Mucosa of gallbladder (tissue), 1 donor: Measurements from ENCODE around the gene AHNAK2. TPM values are rescaled to one million over a fixed set of nuclear protein-coding genes. Genes with fewer than 3 reads are reported as not detected.

Experiments used
- DNase-seq: peaks from one replicate; pipeline ENCODE4 v3.0.0-alpha.2; 2020; ENCODE audit warnings: low spot score
- total RNA-seq: library from RNA; stranded (reverse); gene quantifications from one replicate; pipeline ENCODE4 v1.2.1, GENCODE V29; 2021
- donor health status: DM: no; HTN: no; CAD: no.

The AHNAK2 gene
- total RNA-seq, 1 donor from 2014 or later: 16.0 TPM

DNA sequence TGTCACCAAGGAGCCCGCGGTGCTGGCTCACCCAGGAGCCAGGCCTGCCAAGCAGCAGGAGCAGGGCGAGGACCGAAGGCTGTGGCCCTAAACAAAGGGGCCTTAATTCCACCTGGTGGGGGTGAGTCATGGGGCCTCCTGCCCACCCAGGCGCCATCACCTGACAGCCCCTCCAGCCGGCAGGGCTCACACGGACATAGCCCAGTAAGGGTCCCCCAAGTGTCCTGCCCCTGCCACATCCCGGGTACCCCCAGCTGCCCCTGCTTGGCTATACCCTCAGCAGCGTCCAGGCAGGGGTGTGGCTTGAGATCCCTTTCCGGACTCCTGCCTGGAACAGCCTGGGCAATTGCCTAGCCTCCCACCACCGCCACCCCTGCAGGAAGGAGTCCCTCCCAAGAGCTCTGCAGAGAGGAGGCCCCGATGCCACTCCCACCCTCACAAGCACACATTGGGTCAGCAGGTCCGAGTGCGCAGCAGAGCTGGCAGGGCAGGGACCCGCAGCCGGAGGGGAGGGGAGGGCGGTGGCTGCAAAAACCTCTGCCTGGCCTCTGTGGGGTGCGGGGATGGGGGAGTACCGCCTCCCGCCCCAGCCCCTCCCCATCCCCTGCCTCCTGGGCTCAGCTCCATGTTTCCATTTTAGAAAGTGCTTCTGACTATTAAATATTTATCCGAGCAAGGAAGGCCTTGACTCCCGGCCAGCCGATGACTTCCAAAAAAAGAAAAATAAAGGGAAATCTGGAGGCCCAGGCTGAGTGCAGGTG is 4.6 kb downstream of the AHNAK2 start:
- DNase-seq: no peak

DNA sequence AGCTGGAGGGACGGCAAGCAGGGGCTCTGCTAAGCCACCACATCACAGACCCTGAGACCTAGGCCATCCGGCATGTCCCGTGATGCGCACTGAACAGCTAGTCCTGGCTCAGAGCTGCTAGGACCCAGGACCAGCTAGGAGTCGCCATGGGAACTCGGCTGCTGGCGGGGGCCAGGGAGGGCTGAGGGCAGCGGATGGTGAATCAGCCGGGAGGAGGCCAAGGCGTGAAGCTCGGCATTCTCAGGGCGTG is 5.1 kb downstream of the AHNAK2 start:
- DNase-seq: peak; percentile 89

DNA sequence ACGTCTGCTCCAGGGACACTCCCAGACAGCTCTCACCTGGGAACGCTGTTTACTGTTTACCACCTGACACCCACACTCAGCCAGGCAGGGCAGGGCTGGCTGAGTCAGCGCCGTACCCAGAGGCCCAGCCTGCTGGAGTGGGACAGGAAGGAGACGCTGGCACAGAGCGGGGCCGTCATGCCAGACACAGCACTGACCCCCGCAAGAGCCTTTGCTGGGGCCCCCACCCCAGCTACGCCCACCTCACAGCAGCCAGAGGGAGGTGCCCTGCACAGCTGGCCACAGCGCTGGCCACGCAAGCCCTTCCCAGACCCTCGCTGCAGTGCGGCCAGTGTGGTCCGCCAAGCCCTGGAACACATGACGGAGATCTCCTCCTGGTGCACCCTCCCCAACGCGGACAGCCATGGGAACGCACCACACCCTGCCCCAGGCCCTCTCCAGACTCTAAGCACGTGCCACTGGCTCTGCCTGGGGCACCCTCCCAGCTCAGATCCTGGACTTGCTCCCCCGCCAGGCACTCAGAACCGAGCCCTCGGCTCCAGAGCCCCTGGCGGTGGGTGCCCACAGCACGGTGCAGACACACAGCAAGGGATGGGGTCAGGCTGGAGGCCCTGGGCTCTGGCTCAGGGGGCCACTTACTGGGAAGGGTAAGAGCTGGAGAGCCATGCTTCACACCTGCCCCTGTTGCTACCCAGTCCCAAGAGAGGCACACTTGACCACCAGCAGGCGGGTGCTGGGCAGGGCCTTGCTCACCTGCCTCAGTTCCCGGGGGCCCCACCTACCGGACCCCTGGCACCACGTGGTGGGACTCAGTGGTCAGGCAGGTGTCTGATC is 5.7 kb downstream of the AHNAK2 start:
- DNase-seq: peak; percentile 84

DNA sequence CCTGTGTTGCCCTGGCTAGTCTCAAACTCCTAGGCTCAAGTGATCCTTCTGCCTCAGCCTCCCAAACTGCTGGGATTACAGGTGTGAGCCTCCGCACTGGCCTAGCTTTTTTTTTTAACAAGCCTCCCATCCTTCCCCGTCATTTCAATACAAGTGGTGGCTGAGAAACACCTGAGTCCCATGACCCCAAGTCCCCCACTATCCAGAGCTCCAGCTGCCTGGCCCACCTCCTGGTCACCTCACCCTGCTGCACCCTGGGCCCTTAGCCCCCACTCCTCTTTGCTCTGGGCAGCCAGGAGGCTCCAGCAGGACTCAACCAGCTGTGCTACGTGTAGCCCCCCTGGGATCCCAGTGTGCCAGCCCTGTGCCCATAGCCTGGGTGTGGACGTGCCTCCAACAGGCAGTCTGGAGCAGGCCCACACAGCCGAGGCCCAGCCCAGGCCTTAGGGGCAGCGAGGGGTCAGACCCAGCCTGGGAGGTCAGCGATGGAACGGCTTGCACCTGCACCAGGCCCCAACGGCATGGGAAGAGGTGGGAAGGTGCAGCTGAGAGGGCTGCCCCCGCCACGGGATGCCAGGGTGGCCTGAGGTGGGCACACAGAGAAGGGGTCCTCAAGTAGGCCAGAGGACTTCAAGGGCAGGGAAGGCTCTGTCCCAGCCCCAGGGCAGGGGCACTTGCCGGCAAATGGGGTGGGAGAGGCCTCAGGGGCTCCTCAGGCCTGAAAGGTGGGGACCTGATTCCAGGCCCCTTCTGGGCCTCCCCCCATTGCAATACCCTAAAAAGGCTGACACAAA is 6.5 kb downstream of the AHNAK2 start:
- DNase-seq: no peak

DNA sequence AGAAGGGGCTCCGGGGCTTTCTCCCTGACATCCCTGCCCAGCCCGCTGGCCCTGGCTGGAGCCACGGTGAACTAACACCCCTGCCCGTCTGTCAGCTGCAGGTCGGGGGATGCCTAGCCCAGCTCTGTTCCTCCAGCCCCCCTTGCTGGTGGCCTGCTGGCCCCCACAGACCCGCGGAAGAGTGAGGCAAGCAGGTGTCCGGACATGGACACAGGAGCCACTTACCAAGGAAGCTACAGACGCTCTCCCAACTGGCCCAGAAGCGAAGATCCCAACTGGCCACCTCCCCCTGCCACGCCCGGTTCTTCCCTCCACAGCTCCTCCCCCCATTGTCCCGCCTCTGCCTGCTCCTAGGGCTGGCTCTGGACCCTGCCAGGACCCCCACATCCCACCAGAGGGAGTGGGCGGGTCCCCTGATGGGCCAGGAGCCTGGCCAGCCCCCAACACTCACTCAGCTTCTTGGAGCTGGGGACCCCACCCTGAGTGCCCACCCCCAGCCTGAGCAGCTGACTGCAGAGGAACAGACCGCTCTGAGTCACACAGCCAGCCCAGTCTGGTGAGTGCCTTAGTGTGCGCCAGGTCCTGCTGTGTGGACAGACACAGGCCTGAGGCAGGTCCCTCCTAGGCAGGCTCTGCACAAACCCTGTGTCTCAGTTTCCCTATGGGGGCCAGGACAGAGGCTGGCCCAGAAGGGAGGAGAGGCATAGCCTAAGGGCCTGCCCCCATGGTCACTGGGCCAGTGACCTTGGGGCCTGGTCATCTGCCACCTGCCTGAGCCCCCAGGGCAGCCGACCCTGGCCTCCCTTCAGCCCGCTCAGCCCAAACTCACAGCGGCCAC is 7.7 kb downstream of the AHNAK2 start:
- peak; percentile 58 for DNase-seq

DNA sequence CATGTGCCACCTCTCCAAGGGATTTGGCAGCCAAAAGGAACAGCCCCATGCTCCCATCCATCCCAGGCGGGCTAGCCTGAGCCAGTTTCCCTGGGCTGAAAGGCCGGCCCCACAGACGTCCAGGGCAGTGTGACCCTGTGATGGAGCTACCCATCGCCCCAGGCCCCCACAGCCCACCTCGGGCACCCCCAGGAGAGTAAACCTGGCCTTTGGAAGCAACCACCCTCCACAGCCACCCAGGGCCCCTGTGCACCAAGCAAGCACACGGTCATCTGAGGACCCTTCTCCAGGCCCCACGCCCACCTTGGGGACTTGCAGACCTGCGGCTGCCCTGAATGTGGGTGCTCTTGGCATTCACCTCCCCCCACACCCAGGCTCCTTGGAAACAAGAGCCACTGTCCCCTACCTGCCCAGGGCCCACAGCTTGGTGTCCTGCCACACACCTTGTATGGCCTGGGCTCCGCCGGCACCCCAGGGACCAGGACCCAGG is 8.4 kb downstream of the AHNAK2 start:
- no peak for DNase-seq

DNA sequence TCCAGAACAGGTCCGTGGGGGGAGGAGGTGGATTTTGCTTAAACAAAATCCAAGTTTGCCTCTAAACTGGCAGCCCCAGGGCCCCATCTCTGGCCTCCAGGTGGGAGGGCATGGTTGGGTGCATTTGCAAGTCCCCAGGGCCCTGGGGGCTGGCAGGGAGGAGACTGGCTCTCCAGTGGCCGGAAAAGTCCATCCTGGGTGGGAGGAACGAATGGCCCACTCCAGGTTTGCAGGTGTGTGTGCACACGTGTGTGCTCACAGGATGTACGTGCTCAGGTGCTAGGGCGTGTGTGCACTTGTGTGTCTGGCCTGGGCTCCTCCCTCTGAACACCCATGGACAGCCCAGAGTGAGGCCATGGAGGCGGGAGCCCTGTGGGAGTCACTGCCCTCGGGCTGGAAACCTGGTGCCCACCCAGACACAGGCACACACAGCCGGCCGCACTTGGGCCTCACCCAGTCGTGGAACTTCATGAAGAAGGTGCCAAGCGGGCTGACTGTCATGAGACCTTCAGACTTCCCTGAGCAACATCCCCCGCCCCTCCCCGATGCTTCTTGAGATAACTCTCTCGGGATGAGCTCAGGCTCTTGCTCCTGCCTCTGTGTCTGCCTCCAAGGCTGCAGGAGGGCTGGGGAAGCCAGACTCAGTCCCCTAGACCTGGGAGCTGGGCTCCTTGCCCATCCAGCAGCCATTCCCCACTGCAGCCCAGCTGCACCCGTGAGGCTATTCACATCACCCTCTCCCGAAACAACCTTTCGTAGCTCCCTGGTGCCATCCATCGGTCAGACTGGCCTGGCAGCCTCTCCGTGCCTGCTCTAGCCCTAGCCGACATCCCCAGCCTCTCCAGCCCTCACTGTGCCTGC is 9.4 kb downstream of the AHNAK2 start:
- DNase-seq: peak; percentile 53

DNA sequence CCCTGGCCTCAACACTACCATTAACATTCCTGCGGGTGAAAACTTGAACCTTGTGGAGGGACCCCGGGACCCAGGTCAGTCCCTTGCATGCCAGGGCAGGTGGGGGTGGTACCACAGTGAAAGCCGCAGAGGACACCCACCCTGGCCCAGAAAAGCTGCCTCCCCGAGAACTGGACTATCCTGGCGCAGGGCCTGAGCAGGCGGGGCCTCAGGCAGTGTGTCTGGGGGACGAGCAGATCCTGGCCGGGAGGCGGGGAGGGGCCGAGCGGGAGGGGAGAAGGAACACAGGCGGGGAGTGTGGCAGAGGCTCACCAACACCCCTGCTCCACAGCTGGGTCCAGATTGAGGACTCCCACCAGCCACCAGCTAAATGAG is 10.0 kb downstream of the AHNAK2 start:
- peak; percentile 68 for DNase-seq

DNA sequence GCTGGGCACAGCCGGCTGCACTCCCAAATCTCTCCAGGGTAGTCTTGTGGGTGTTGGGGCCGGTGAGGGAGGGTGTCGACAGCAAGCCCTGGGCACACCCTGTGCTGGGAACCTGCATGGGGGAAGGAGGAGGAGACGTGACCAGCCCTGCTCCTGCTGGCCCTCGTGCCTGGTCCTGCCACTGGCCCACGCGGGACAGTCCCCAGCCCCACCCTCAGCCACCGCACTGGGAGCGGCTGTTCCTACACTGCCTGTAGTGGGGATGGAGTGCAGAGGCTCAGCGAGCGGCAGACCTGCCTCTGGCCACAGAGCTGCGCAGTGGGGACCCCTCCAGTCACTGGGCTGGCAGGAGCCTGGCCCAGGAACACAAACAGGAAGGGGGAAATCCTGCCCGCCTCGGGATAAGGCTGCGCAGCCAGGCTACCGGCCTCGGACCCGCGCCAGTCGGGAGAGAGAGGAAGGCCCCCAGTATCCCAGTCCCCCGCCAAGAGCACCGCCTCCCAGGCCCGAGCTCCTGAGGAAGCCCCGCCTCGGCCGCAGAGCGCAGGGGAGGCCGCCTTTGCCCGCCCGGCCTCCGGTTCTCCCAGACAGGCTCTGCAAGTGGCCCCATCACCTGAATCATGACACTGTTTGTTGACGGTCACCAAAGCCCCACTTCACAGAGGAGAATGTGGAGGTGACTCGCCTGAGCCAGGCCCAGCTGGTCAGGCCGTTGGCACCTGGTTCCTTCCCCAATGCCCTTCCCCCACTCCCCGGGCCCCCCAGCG is 10.6 kb downstream of the AHNAK2 start:
- no peak for DNase-seq

DNA sequence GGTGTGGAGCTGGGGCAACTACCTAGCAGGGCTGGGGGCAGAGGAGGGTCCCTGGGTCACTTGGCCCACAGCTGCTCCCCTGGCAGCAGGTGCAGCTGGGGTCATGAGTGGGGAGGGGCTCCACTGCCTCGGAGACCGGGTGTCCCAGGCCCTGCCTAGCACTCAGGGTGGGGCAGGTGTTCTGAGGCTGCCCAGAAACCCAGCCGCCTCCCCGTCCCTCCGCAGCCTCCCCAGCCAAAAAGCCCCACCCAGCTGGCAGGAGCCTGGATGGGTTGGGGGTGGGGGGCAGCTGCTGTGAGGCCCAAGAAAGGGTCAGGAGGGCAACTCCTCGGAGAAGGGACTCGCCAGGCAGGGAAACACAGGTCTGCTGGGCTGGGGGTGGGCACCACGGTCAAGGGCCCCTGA is 11.2 kb downstream of the AHNAK2 start:
- DNase-seq: no peak

DNA sequence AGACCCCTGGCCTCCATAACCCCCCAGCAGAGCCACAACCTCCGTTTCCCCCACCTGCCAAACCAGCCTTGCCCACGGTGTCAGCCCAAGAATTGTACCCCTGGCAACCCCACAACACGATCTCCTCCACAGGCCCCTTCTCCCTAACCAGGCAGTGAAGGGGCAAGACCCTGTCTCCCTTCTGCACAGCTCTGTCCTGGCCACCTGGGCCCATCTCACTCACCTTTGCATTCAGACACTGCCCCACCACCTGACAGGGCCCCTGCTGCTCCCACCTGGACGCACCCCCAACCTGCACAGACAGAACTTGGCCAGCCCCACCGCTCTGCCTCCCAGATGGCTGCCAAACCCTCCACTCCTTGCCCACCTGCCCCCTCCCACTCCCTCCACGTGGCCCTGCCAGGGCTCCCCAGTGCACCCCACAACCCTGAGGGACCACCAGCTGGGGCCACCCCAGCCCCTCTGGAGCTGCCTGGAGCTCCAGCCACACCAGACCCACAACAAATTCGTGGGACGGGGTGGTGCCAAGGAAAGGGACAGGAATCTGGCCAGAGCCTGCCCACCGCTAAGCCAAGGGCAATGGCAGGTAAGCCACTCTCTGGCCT is 11.8 kb downstream of the AHNAK2 start:
- DNase-seq: no peak

DNA sequence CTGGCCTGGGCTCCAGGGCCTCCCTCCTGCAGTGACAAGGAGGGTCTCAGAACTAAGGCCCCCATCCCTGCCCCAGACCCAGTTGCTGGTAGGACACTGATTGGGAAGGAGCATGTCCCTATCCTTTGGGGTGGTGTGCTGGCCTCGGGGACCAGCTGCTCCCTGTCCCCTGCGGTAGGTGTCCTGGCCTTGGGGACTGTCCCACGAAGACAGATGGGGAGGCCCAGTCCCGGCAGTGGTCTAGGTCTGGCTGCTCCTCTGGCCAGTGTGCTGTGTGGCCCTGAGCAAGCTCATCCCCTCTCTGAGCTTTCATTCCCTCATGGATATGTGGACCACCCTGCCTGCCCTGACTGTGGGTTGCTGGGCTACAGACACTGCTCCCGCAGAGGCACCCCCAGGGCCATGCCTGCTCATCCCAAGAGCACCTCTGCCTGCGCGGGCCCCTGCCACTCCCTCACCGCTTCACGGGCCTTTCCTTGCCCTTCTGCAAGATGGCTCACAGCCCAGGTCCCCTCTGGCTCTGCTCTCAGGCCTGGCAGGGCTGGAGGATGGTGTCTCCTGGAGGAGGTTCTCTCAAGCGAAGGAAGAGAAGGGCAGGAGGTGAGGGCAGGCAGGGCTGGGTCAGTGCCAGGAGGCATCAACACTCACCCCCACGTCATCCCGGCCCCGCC is 12.5 kb downstream of the AHNAK2 start:
- DNase-seq: no peak

DNA sequence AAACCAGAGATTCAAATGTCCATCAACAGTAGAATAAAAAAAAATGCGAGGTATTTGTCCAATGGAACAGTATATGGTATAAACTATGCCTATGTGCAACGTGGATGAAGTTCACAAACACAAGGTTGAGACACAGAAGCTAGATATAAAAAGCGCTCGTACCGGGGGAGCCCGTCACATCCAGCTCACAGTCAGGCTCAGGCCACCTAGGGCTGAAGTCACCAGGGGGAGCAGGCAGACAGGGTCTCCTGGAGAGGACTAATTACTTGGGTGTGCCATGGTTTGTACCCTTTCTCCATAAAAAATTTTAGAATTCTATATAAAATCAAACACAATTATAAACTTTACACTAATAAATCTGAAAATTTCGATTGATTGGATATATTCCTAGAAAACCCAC is 13.6 kb downstream of the AHNAK2 start:
- DNase-seq: no peak

DNA sequence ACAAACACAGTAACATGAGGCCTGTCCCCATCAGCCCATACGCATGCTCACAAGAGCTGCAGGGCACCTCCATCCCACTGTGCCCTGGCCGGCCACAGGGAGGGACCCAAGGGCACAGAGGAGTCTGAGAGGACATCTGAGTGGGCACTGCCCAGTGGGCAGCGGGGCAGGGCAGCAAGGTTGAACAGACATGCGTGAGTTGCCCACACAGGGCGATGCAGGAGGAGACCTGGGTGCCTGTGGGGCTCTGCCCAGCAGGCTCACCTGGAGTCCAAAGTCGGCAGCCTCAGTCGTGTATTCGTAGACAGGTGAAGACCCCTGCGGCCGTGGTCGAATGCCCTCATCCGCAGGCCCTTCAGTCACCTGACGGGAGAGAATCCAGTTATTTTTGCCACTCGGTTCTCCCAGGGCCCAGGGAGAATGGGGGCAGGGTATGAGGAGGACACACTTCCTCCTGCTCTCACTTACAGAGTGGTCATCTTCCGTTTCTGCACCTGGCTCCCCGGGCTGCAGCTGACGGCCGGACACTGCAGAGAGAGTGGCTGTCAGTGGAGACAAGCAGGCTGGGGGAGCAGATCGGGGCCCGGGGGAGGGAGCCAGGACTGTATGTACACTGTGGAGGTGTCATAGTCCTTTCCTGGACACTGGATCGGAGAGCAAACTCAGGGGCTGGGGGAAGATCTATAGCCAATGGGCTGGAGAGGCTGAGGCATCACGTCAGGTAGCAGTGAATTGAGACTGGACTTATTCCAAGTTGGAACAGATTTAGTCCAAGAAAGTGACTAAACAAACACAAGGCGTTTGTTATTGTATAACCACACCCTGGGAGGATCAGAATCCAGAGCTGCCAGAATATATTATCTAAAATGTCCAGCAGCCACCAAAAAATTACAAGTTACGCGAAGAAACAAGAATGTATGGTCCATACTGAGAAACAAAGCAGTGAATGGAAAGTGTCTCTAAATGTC is 20.7 kb downstream of the AHNAK2 start:
- no peak for DNase-seq

DNA sequence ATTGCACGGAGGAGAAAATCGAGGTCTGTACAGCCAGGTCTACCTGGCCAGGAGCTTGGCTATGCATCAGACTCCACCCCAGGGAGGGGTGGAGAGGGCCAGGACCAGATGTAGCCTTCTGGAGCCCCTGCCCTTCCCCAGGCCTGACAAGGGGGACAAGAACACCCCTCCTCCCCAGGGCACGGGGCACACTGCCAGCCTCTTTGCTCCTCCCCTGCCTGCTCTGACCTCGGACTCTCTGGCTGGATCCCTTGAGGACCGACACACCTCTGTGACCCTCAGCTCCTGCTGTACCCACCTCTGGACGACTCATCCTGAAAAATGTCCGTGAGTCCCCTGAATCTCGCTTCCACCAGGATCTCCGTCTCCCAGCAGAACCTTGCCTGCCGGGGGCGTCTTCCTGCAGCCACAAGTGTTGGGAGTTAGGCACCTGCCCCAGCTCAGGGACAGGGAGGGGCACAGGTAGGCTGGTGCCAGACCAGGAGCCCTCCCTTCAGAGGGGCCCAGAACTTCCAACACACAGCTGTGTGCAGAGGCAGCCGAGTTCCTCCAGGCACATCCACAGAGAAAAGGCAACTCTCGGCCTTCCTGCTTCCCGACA is 21.8 kb downstream of the AHNAK2 start:
- DNase-seq: no peak

DNA sequence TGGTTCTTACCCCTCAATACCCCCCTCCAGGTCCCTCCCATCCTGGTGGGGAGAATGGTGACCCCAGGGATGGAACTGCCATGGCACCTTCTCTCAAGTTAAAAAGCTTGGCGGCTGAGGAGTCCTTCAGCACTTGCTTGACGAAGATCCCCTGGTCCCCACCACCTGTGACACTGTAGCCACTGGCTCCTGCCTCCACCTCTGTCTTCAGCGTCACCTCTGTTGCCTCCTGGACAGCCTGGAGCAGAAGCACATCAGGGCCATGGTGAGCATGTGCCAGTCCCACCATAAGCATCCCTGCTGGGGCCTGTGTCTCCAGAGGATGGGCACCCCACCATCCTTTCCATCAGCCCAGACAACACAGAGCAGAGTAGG is 22.8 kb downstream of the AHNAK2 start:
- DNase-seq: no peak

DNA sequence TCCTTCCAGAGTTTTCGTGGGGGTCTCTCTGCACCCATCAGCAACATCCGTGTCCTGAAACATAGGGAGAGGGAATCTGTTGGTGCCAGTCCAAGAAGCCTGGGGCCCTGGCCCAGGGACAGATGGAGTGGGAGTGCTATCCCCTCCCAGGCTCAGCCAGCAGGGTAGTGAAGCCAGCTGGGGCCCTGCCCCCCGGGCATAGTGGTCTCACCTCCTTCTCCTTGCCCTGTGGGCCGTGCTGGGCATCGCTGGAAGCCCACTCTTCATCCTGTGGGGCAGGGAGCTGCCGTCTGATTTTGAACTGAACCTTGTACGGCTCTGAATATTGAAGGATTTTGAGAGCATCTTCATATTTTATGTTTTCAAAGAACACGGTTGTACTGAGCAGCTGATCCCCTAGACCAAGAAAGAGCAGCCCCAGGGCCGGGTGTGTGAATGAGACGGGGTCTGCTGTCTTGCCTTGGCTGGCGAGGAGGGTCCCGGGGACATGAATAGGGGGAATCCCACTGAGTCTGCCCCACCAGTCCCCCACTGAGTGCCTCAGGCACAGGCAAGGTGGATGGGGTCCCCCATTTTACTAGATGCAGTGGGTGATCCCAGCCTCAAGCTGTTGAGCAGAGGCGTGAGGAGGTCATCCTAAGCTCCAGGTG is 23.3 kb downstream of the AHNAK2 start:
- no peak for DNase-seq
